Lower leg skin (tissue), 4 donors: Measurements from ENCODE around the gene CIZ1. TPM values are rescaled to one million over a fixed set of nuclear protein-coding genes. Genes with fewer than 3 reads are reported as not detected.

Source experiments
- DNase-seq, 2 donors: peaks; one replicate each; pipeline ENCODE4 v3.0.0-alpha.2; 2019; ENCODE audit warnings: low spot score in 2 of 2
- H3K4me3 ChIP-seq: fragments of 200-600 bp; sonication (generic); 2 replicates; pipeline ENCODE4 v1.5.1; 2017; ENCODE audit warnings: mild to moderate bottlenecking, low read depth; ENCODE audit not compliant: poor library complexity, severe bottlenecking
- POLR2A ChIP-seq, 2 donors: fragments of 450-650 bp; IDR thresholded peaks; one replicate each; pipeline ENCODE4 v1.6.1; 2016 to 2017; ENCODE audit warnings: antibody characterized with exemption in 2 of 2, mild to moderate bottlenecking in 1 of 2, moderate library complexity in 1 of 2
- WGBS, 2 donors: methylation state at CpG; one replicate each; pipeline ENCODE4 v1.1.5; 2018; 5-methylcytosine and 5-hydroxymethylcytosine counted together
- intact Hi-C: fragments of 100-400 bp; cut with DNase I; formaldehyde crosslinking; loops from one replicate; pipeline ENCODE4 v1.15.0; 2023; ENCODE audit warnings: low total_unique reads
- total RNA-seq, 4 donors: library from RNA; depleted of rRNA; stranded (reverse); fragments of >200 nt; gene quantifications; one replicate each; pipeline ENCODE4 v1.1.0, GENCODE V29; 2016
- TF ChIP-seq, protein P1 (sequence below), 3 donors: fragments of 450-650 bp; IDR thresholded peaks; one replicate each; pipeline ENCODE4 v1.5.1; 2016; ENCODE audit warnings: antibody characterized with exemption in 3 of 3, mild to moderate bottlenecking in 3 of 3, moderate library complexity in 2 of 3

Gene CIZ1
- total RNA-seq, 4 donors from 2014 or later = 71.6 to 135 (median 83.9) TPM

DNA sequence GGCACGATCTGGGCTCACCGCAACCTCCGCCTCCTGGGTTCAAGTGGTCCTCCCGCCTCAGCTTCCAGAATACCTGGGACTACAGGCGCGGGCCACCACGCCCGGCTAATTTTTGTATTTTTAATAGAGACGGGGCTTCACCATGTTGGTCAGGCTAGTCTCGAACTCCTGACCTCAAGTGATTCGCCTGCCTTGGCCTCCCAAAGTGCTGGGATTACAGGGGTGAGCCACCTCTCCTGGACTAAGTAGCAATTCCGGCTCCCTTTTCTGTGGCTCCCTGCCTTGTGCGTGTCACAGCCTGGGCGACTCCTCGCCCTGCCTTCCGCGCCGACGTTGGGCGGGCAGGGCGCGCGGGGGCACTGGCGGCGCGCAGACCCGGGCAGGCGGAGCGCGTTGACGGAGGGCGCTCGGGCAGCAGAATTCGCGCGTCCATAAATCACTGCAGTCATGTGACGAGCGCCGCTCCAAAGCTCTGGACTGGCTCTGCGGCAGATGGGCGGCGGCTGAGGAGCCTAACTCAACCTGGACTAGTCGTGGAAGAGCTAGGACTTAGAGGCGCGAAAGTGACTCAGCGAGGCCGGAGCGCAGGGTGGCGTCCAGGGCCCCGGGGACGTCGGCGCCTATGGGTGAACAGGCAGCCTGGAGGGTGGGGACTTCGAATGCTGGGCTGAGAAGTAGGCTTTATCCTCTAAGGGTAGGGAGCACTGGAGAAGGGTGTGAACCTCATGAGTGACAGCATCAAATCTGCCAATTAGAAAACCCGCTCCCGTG lies 1.4 kb upstream of the CIZ1 start:
- WGBS, 2 donors = 13 to 31% methylated on average over 25 to 56 of the region's 56 CpGs
- TF ChIP-seq, protein P1, sequence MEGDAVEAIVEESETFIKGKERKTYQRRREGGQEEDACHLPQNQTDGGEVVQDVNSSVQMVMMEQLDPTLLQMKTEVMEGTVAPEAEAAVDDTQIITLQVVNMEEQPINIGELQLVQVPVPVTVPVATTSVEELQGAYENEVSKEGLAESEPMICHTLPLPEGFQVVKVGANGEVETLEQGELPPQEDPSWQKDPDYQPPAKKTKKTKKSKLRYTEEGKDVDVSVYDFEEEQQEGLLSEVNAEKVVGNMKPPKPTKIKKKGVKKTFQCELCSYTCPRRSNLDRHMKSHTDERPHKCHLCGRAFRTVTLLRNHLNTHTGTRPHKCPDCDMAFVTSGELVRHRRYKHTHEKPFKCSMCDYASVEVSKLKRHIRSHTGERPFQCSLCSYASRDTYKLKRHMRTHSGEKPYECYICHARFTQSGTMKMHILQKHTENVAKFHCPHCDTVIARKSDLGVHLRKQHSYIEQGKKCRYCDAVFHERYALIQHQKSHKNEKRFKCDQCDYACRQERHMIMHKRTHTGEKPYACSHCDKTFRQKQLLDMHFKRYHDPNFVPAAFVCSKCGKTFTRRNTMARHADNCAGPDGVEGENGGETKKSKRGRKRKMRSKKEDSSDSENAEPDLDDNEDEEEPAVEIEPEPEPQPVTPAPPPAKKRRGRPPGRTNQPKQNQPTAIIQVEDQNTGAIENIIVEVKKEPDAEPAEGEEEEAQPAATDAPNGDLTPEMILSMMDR (IDR thresholded peaks at IDR 0.05) = no peak
- TF ChIP-seq POLR2A (IDR thresholded peaks at IDR 0.05) = no peak
- H3K4me3 ChIP-seq = no peak overlapping the region
- DNase-seq = peak; percentile 88 to 97
- intact Hi-C loops = no loop called here

DNA sequence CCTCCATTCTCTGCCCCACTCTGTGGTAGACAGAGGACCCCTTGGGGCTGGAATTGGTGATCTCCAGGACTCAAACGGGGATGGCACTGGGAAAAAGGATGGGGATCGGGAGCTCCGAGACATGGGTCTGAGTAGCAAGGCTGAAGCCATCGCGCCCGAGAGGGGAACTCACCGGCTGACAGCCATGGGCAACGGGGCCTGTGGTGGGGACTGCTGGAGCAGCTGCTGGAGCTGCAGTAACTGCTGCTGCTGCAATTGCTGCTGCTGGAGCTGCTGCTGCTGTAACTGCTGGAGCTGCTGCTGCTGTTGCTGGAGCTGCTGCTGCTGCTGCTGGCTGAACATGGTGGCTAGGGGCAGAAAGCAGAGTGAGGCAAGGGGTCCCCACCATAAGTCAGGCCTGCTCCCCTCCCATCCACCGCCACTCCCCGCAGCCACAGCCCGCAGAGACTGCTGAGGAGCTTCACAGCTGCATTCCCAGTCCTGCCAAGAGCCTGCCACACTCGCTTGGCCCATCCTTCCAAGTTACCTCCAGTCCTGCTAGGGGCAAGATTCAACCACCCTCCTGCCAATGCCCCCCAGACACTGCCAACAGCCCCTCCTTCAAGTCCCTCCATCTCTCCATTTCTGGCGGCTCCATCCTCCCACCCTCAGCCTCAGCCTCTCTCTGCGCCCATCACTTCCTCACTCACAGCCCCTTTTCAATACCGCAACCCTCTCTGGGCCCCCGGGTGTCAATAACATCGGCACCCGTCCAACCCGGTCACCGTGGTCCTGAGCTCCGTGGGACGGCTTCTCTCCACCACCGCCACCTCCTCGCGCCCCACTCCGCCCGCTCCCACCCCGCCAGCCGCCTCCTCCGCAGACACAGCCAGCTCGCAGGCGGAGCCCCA lies 611 bp downstream of the CIZ1 start:
- no peak for DNase-seq
- WGBS, 2 donors = 12 to 17% methylated on average over 28 to 32 of the region's 32 CpGs
- TF ChIP-seq POLR2A (IDR thresholded peaks at IDR 0.05) = no peak
- TF ChIP-seq, protein P1 (IDR thresholded peaks at IDR 0.05) = no peak
- H3K4me3 ChIP-seq = peak overlapping the region; percentile 72
- intact Hi-C loops = no loop called here

DNA sequence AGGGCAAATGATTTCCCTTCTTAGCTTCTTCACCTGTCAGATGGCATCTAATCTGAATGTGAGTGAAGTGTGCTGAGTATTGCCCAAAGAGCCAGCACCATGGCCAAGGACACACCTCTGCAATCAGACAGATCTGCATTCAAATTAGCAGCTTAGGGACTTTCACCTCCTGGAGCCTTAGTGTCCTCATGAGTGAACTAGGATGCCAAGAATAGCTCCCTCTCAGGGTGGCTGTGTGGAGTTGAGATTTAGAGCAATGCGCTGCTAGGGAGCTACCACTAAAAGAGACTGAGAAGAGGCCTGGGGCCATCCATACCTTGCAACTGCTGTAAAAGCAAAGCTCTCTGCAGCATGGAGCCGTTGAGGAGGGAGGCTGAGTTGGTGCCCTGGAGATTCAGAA lies 1.4 kb downstream of the CIZ1 start:
- TF ChIP-seq, protein P1 (IDR thresholded peaks at IDR 0.05) = no peak
- TF ChIP-seq POLR2A (IDR thresholded peaks at IDR 0.05) = no peak
- no peak for DNase-seq
- intact Hi-C loops = no loop called here
- H3K4me3 ChIP-seq = no peak overlapping the region
- 48 to 65% methylated on average over 2 of the region's 2 CpGs for WGBS, 2 donors

DNA sequence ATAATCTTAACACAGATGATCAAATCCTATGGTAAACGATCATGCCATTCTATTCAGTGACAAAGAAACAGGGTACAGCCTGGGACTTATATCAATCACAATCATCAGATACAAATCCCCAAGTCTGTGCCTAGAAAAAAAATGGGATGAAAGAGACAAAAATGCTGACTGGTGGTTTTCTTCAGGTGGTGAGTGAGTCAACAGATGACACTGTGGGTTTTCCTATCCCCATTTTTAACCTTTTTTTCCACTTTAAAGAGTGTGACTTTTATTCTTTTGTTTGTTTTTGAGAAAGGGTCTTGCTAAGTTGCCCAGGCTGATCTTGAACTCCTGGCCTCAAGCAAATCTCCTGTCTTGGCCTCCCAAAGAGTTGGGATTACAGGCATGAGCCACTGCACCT lies 3.2 kb downstream of the CIZ1 start:
- no peak overlapping the region for H3K4me3 ChIP-seq
- WGBS, 2 donors = 68% methylated on average over 1 of the region's 1 CpG
- DNase-seq = no peak
- intact Hi-C loops = no loop called here
- TF ChIP-seq, protein P1 (IDR thresholded peaks at IDR 0.05) = no peak
- no peak for TF ChIP-seq POLR2A (IDR thresholded peaks at IDR 0.05)

DNA sequence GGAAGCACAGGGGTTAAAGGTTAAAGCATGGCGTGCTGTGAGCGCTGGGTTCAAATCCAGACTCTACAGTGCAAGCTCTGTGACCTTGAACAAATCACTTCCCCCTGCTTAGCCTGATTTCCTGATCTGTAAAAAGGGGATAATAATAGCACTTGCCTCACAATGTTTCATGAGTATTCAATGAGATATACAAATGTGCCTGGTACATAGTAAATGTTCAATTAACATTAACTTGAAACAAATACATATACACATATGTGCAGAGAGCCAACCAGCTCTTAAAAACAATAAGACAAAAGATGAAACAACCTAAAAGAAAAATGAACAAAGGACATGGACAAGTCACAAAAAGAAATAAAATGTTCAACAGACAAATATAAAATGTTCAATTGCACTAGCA lies 4.0 kb downstream of the CIZ1 start:
- no peak overlapping the region for H3K4me3 ChIP-seq
- DNase-seq = no peak
- intact Hi-C loops = no loop called here
- 100% methylated on average over 2 of the region's 2 CpGs for WGBS, 2 donors
- TF ChIP-seq, protein P1 (IDR thresholded peaks at IDR 0.05) = no peak
- TF ChIP-seq POLR2A (IDR thresholded peaks at IDR 0.05) = no peak
